AG09319 (cell line): ENCODE results near the gene DNAJC16.
"Not testable (repeated sequence)": the region's sequence is repeated elsewhere in the genome, so short reads cannot be mapped to it uniquely, and the experiment has no call there.

ENCODE experiments used
- DNase-seq: peaks from one replicate; pipeline ENCODE4 v3.0.0-alpha.2; 2010; ENCODE audit warnings: low read depth; ENCODE audit errors: extremely low read depth
- CTCF ChIP-seq: IDR thresholded peaks from 2 replicates; pipeline ENCODE4 v1.5.1; 2011; ENCODE audit warnings: low read depth, mild to moderate bottlenecking, inconsistent platforms, low read length, moderate library complexity

The DNAJC16 gene

DNA sequence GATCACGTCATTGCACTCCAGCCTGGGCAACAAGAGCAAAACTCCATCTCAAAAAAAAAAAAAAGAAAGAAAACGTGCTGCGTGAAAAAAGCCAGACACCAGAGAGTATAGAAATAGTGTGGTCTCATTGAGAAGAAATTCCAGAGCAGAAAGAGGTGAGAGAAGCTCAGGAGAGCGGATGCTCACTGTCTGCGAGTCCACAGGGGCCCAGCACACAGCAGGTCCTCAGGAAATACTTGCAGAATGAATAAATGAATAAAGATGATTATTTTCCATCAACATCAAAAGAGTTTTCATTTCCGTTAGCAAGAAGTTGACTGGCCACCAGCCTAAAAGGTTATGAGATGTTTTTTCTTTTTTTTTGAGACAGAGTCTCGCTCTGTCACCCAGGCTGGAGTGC lies 17.1 kb upstream of the DNAJC16 start:
- no peak for DNase-seq
- TF ChIP-seq CTCF, result no peak

GRCh38 chr1:15510611-15511405 lies 15.8 kb upstream of the DNAJC16 start:
- TF ChIP-seq CTCF, result no peak
- DNase-seq, result no peak

DNA sequence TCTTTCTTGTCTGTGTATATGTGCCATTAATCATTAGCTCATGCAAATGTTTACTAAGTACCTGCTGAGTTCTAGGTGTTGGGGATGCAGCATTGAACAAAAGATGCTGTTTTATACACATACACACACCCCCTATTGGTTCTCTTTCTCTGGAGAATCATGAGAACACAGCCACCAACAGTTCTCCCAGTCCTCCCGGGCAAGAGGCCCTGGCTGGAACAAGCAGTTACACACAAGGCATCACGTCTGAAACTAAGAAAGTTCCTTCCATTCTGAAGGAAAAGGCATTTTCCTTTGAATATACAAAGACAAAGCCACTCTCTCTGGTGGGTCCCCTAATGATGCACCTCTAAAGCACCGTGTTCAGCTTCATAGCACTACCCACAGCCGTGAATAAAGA lies 13.5 kb upstream of the DNAJC16 start:
- no peak for TF ChIP-seq CTCF

GRCh38 chr1:15513919-15514318 lies 12.7 kb upstream of the DNAJC16 start:
- DNase-seq, result no peak
- no peak for TF ChIP-seq CTCF

More for the DNA sequence above, 13.5 kb upstream of the DNAJC16 start:
- DNase-seq, result no peak

DNA sequence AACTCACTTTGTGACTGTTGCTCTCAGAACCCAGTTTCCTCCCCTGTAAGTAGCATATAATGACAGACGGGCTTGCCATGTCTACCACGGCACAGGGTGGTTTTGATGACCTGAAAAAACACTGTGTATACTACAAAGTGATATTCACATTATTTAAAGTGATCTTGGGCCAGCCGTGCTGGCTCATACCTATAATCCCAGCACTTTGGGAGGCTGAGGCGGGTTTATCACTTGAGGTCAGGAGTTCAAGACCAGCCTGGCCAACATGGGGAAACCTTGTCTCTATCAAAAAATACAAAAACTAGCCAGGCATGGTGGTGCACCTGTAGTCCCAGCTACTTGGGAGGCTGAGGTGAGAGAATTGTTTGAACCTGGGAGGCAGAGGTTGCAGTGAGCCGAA lies 12.1 kb upstream of the DNAJC16 start:
- not testable (repeated sequence) for DNase-seq

DNA sequence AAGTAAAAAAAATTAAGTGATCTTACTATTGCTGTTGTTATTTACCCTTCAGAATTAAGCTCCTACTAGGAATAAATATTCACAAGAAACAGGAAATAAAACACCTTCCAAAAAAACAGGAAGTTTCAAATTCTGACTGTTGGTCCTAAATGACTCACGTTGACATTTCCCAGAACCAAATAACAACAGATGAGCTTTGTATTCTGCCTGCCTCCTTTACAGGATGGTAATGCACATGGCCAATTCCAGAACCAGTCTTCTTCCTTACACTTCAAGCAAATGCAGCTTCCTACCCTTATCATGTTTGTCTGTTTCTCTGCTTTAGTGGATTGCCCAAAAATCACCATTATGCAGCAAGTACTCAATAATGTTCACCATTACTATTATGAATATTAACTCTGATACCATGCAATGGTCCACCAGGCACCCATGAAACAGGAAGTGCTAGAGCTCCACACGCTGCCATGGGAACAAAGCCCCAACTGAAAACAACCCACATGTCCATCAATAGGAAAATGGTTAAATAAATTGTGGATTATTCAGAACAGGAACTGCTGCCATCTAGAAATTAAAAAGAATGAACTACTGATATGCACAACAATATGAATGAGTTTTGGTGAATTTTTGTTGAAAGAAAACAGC lies 11.5 kb upstream of the DNAJC16 start:
- no peak for TF ChIP-seq CTCF
- no peak for DNase-seq

- no peak for DNase-seq
- no peak for TF ChIP-seq CTCF
Measured at GRCh38 chr1:15519625-15520024, 7.0 kb upstream of the DNAJC16 start.

DNA sequence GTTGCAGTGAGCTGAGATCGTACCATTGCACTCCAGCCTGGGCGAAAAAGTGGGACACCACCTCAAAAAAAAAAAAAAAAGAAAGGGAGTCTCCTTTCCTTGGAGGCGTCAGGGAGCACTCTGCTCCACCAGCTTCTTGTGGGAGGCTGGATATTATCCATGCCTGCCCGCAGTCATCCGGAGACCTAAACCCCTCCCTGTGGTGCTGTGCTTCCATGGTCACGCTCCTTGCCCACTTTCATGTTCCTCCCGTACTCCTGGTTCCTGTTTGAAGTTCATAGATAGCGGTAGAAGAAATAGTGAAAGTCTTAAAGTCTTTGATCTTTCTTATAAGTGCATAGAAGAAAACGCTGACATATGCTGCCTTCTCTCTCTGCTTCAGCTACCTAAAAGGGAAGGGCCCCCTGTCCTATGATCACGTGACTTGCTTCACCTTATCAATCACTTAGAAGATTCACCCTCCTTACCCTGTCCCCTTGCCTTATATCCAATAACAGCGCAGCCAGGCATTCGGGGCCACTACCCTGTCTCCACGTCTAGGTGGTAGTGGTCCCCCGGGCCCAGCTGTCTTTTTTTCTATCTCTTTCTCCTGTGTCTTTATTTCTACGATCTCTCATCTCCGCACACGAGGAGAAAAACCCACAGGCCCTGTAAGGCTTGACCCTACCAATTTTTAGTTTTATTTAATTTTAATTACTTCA lies 5.3 kb upstream of the DNAJC16 start:
- not testable (repeated sequence) for DNase-seq
